SK-N-SH (cell line): ENCODE measurements around the gene NANOS1. TPM values are rescaled to one million over a fixed set of nuclear protein-coding genes. Genes with fewer than 3 reads are reported as not detected.

Experiments used
- CHD2 ChIP-seq: fragments of 150-350 bp; IDR thresholded peaks from 2 replicates; pipeline ENCODE4 v1.6.1; 2018; ENCODE audit warnings: low read length; ENCODE audit not compliant: partially characterized antibody
- ELF1 ChIP-seq: IDR thresholded peaks from 2 replicates; pipeline ENCODE4 v1.4.0; 2012
- EZH2phosphoT487 ChIP-seq: fragments of 200-600 bp; sonication (generic); IDR thresholded peaks from 2 replicates; pipeline ENCODE4 v1.6.1; 2017; ENCODE audit warnings: low read depth, mixed run types, mild to moderate bottlenecking, antibody characterized with exemption, moderate library complexity, borderline replicate concordance
- FOXJ3 ChIP-seq: sonication (generic); formaldehyde crosslinking; IDR thresholded peaks from 2 replicates; pipeline ENCODE4 v1.5.1; 2020; ENCODE audit warnings: mild to moderate bottlenecking, missing genetic modification reagents
- GABPA ChIP-seq: IDR thresholded peaks from 2 replicates; pipeline ENCODE4 v1.4.0; 2012; ENCODE audit warnings: low read depth, mild to moderate bottlenecking
- GATA2 ChIP-seq: sonication (generic); formaldehyde crosslinking; IDR thresholded peaks from 2 replicates; pipeline ENCODE4 v1.5.0; 2020; ENCODE audit warnings: mild to moderate bottlenecking, missing genetic modification reagents
- IRF3 ChIP-seq: fragments of 150-350 bp; IDR thresholded peaks from 2 replicates; pipeline ENCODE4 v1.6.1; 2016; ENCODE audit warnings: mild to moderate bottlenecking, low read depth, low read length
- JUND ChIP-seq: IDR thresholded peaks from 2 replicates; pipeline ENCODE4 v1.4.0; 2012
- MAX ChIP-seq: IDR thresholded peaks from 2 replicates; pipeline ENCODE4 v1.4.0; 2012; ENCODE audit warnings: low read depth
- MEF2A ChIP-seq: IDR thresholded peaks from 2 replicates; pipeline ENCODE4 v1.4.0; 2012; ENCODE audit warnings: low read depth, borderline replicate concordance
- MXI1 ChIP-seq: IDR thresholded peaks from 2 replicates; pipeline ENCODE4 v1.6.1; 2012; ENCODE audit warnings: mild to moderate bottlenecking, low read depth, low read length, improper control_type of control experiment
- NRF1 ChIP-seq: IDR thresholded peaks from 2 replicates; pipeline ENCODE4 v1.6.1; 2012; ENCODE audit warnings: low read depth, mild to moderate bottlenecking, low read length
- PBX3 ChIP-seq: IDR thresholded peaks from 2 replicates; pipeline ENCODE4; 2012
- RCOR1 ChIP-seq: fragments of 150-350 bp; IDR thresholded peaks from 2 replicates; pipeline ENCODE4 v1.6.1; 2017; ENCODE audit warnings: antibody characterized with exemption, low read length
- RFX5 ChIP-seq: IDR thresholded peaks from 2 replicates; pipeline ENCODE4 v1.6.1; 2012; ENCODE audit warnings: mild to moderate bottlenecking, improper control_type of control experiment, low read length
- RXRA ChIP-seq: IDR thresholded peaks from 2 replicates; pipeline ENCODE4 v1.4.0; 2012; ENCODE audit warnings: low read depth, mild to moderate bottlenecking, borderline replicate concordance
- SIN3A ChIP-seq: IDR thresholded peaks from 2 replicates; pipeline ENCODE4 v1.6.1; 2012; ENCODE audit warnings: low read depth, mild to moderate bottlenecking, low read length, moderate library complexity, borderline replicate concordance
- SMC3 ChIP-seq: IDR thresholded peaks from 2 replicates; pipeline ENCODE4 v1.6.1; 2012; ENCODE audit warnings: low read depth, low read length, improper control_type of control experiment
- TCF12 ChIP-seq: IDR thresholded peaks from 2 replicates; pipeline ENCODE4 v1.4.0; 2012
- USF1 ChIP-seq: IDR thresholded peaks from 2 replicates; pipeline ENCODE4 v1.4.0; 2012; ENCODE audit warnings: low read depth, borderline replicate concordance
- polyA plus RNA-seq, 3 experiments: library from polyadenylated mRNA; depleted of rRNA; stranded (reverse); fragments of >200 nt; gene quantifications; 2 replicates each; pipeline ENCODE4 v1.2.3, GENCODE V29; 2012
- small RNA-seq, 7 experiments: library from RNA; depleted of rRNA; stranded (forward); fragments of <200 nt; gene quantifications; one replicate each; pipeline ENCODE3, GENCODE V24; 2012
- TF ChIP-seq, protein P1 (sequence below): IDR thresholded peaks from 2 replicates; pipeline ENCODE4 v1.6.1; 2012; ENCODE audit warnings: mild to moderate bottlenecking, low read depth, low read length, moderate library complexity

NANOS1 gene
- polyA plus RNA-seq, 1 of the 3 experiments (the other 2 are of a cell fraction), result 0.81 TPM

DNA sequence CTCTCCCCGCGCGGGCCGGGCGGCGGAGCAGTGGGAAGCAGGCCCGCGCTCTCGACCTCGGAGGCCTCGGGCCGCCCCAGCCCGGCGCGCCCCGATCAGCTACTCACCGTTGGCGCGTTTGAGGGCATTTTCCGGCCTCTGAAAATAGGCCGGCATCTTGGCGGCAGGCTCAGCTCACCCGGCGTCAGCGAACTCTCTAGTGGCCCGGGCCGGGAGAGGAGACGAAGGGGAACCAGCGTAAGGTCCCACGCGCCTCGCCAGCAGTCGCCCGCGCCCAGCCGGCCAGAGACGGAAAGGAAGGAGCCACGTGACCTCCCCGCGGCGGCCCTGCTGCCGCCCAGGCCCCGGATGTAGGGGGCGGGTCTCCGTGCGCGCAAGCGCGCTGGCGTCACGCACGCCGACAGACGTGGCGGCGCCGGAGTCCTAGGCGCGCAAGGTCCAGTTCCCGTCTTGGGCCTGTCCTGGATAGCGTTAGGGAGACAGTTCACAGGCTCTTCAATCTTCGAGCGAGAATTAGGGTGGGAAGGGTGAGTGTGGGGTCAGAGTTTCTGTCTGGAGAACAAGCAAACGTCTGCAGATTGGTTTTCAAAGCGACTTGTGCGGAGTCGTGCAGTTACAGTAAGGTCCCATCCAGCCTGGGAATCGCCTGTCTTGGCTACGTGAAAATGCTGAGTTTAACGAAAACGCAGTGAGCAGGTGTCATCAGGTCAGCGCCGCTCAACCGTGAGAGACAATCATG lies 51.2 kb downstream of the NANOS1 start, which contains the start of gene EIF3A (continued):
- TF ChIP-seq ELF1 (peak; percentile 37; the same call in 1 of the 2 replicates), MEF2A (no peak), FOXJ3 (CRISPR knock-in tag) (no peak), EZH2phosphoT487 (no peak), PBX3 (0 out of 2 replicates have a peak, but pooled peaks have one; percentile 27), SMC3 (no peak), MXI1 (peak; percentile 92), GATA2 (no peak), USF1 (peak; percentile 95), GABPA (no peak), RCOR1 (peak; percentile 42; the same call in 1 of the 2 replicates), IRF3 (no peak), MAX (peak; percentile 96), NRF1 (peak; percentile 67), TCF12 (peak; percentile 11; the same call in 1 of the 2 replicates), CHD2 (no peak), RXRA (no peak), RFX5 (no peak), JUND (no peak; the same call in 1 of the 2 replicates), SIN3A (peak; percentile 85; the same call in 1 of the 2 replicates)
- TF ChIP-seq, protein P1, sequence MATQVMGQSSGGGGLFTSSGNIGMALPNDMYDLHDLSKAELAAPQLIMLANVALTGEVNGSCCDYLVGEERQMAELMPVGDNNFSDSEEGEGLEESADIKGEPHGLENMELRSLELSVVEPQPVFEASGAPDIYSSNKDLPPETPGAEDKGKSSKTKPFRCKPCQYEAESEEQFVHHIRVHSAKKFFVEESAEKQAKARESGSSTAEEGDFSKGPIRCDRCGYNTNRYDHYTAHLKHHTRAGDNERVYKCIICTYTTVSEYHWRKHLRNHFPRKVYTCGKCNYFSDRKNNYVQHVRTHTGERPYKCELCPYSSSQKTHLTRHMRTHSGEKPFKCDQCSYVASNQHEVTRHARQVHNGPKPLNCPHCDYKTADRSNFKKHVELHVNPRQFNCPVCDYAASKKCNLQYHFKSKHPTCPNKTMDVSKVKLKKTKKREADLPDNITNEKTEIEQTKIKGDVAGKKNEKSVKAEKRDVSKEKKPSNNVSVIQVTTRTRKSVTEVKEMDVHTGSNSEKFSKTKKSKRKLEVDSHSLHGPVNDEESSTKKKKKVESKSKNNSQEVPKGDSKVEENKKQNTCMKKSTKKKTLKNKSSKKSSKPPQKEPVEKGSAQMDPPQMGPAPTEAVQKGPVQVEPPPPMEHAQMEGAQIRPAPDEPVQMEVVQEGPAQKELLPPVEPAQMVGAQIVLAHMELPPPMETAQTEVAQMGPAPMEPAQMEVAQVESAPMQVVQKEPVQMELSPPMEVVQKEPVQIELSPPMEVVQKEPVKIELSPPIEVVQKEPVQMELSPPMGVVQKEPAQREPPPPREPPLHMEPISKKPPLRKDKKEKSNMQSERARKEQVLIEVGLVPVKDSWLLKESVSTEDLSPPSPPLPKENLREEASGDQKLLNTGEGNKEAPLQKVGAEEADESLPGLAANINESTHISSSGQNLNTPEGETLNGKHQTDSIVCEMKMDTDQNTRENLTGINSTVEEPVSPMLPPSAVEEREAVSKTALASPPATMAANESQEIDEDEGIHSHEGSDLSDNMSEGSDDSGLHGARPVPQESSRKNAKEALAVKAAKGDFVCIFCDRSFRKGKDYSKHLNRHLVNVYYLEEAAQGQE, result peak; percentile 33; the same call in 1 of the 2 replicates

Small RNAs within 50 kb of the gene (small RNA-seq; reads per million reads assigned to genes)
- gene RF00413 (0 to 0.11 (median 0) reads per million in 7 experiments), gene SNORA19 (0 to 6.8 (median 0) reads per million in 7 experiments)

Other genes starting within 250 kb of the NANOS1 start
- gene EIF3A, start 51.1 kb downstream of the NANOS1 start, polyA plus RNA-seq (2012; rRNA removed), result 24.5 and 25.8 TPM in 2 replicates
- 48.4 and 54.7 TPM in 2 replicates for gene DENND10, start 74.4 kb downstream of the NANOS1 start, polyA plus RNA-seq (2012; rRNA removed)
- gene SFXN4, start 136.0 kb downstream of the NANOS1 start, polyA plus RNA-seq (2012; rRNA removed), result 24.2 and 32.0 TPM in 2 replicates
- gene PRDX3, start 149.1 kb downstream of the NANOS1 start, polyA plus RNA-seq (2012; rRNA removed), result 193 and 278 TPM in 2 replicates
- 9.5 and 12.1 TPM in 2 replicates for gene GRK5, start 177.9 kb downstream of the NANOS1 start, polyA plus RNA-seq (2012; rRNA removed)